ENCODE measurements around the gene ZNF587. TPM values are rescaled to one million over a fixed set of nuclear protein-coding genes. Genes with fewer than 3 reads are reported as not detected.
"Not testable (repeated sequence)": the region's sequence is repeated elsewhere in the genome, so short reads cannot be mapped to it uniquely, and the experiment has no call there.

The ZNF587 gene
- total RNA-seq, result 15.8 and 19.3 TPM in 2 replicates

- H3K4me3 ChIP-seq (ENCODE audit: low read depth, low read length), result peak within 1 kb of the TSS; percentile 77
- not testable (repeated sequence) for H3K36me3 ChIP-seq (ENCODE audit: control insufficient read depth, insufficient read depth, low read length); H3K27me3 ChIP-seq (ENCODE audit: control insufficient read depth, insufficient read depth, low read length)
- DNase-seq (ENCODE audit: low read depth), result peak; percentile 60
Observed at GRCh38 chr19:57849666-57850473, at the start of gene ZNF587. TSS of gene ZNF587 (plus strand) at chr19:57849859. CDS start at chr19:57850039, 180 bp downstream.

DNA sequence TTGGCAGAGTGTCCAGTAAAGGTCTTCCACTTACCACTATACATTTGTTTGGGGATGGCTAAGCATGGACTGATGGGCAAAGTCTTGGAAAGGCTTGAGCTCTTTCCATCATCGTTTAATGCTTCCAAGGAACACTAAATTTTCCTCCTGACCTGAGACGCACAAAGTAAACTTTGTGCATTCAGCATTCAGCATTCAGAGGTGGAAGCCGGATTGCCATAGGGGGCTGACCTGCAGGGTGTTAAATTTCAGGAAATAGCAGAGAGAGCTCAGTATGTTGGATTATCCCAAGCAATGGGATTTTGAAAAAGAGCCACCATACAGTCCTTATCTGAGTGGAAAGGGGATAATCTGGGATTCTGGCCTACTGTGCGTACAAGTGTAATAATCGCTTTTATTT lies 49.0 kb upstream of the ZNF587 start:
- no peak for DNase-seq (ENCODE audit: low read depth)
- Histone ChIP-seq H3K27me3 (ENCODE audit: control insufficient read depth, insufficient read depth, low read length) (no peaks in the 10 kb centered on the region), H3K4me3 (ENCODE audit: low read depth, low read length) (no peak overlapping the region), H3K36me3 (ENCODE audit: control insufficient read depth, insufficient read depth, low read length) (no peaks in the 10 kb centered on the region)
- TF ChIP-seq CTCF (IDR thresholded peaks at IDR 0.05; ENCODE audit: insufficient read depth, low read length, poor library complexity, severe bottlenecking), result no peak

- no peaks in the 10 kb centered on the region for H3K36me3 ChIP-seq (ENCODE audit: control insufficient read depth, insufficient read depth, low read length)
- TF ChIP-seq CTCF (IDR thresholded peaks at IDR 0.05; ENCODE audit: insufficient read depth, low read length, poor library complexity, severe bottlenecking), result no peak
- no peak overlapping the region for H3K4me3 ChIP-seq (ENCODE audit: low read depth, low read length)
- no peak for DNase-seq (ENCODE audit: low read depth)
- H3K27me3 ChIP-seq (ENCODE audit: control insufficient read depth, insufficient read depth, low read length), result no peaks in the 10 kb centered on the region
Observed at GRCh38 chr19:57802269-57802668, 47.4 kb upstream of the ZNF587 start.

DNA sequence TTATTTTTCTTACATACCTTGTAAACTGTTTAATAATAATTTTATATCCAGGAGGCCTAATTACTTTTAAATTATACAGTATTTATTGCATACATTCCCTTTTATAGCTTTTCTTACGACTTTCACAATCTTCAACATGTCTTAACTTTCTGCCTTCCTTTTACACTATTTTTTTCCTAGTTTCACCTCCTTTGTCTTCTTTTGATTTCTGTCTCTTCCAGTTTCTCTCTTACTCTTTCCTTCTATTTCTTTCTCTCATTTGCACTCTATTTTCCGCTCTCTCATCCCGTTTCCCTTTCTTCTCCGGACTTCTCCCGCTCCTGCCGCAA lies 46.4 kb upstream of the ZNF587 start:
- Histone ChIP-seq H3K36me3 (ENCODE audit: control insufficient read depth, insufficient read depth, low read length) (no peaks in the 10 kb centered on the region), H3K4me3 (ENCODE audit: low read depth, low read length) (peak overlapping the region; percentile 79), H3K27me3 (ENCODE audit: control insufficient read depth, insufficient read depth, low read length) (no peaks in the 10 kb centered on the region)
- DNase-seq (ENCODE audit: low read depth), result no peak
- no peak for TF ChIP-seq CTCF (IDR thresholded peaks at IDR 0.05; ENCODE audit: insufficient read depth, low read length, poor library complexity, severe bottlenecking)

DNA sequence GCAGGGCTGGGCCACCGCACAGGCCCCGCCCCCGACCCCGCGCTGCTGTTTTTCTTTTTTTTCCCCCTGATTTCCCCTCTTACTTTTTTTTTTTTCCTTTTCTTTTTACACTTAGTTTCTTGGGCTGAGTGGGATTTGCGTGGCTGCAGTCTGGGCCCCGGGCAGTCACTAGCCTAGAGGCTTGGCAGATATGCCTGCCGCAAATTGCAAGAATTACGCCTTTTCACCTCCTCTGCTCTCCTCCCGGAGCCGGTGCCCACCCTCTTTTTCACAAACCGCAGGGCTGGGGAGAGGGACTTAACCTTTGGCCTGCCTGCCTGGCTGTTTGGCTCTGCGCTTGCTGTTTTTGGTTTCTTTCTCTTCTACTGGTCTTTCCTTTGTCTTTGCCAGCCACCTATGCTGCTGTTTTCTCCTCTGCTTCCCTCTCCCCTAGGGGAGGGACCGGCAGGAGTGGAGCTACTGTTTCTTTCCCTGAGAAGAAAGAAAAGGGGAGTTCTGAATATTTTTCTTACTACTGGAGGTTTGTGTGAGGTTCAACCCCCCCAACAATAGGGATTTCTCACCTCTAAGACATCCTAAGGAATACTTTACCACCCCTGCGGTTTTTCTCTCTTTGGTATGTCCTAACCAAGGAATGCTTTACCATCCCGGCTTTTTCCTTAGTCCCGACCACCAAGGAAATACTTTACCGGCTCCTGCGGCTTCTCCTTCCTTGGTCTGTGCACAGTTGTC lies 45.9 kb upstream of the ZNF587 start:
- Histone ChIP-seq H3K36me3 (ENCODE audit: control insufficient read depth, insufficient read depth, low read length) (no peaks in the 10 kb centered on the region), H3K4me3 (ENCODE audit: low read depth, low read length) (peak overlapping the region; percentile 79), H3K27me3 (ENCODE audit: control insufficient read depth, insufficient read depth, low read length) (no peaks in the 10 kb centered on the region)
- peak; percentile 83 for DNase-seq (ENCODE audit: low read depth)
- no peak for TF ChIP-seq CTCF (IDR thresholded peaks at IDR 0.05; ENCODE audit: insufficient read depth, low read length, poor library complexity, severe bottlenecking)

DNA sequence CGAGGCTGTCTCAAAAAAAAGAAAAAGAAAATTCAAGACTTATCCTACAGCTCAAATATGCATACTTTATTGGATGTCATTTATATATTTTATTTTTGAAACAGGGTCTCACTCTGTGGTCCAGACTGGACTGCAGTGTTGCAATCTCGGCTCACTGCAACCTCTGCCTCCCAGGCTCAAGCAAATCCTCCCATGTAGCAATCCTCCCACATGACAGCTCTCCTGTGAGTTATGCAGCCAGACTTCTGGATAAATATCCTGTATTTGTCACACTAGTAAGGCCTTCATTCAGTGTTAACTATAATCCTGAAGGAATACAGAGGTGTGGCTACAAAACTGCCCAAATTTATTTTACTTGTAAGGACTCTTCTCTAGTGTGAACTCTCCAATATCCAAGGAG lies 42.1 kb upstream of the ZNF587 start:
- DNase-seq (ENCODE audit: low read depth), result no peak
- H3K36me3 ChIP-seq (ENCODE audit: control insufficient read depth, insufficient read depth, low read length), result no peaks in the 10 kb centered on the region
- H3K4me3 ChIP-seq (ENCODE audit: low read depth, low read length), result no peak overlapping the region
- H3K27me3 ChIP-seq (ENCODE audit: control insufficient read depth, insufficient read depth, low read length), result no peaks in the 10 kb centered on the region
- no peak for TF ChIP-seq CTCF (IDR thresholded peaks at IDR 0.05; ENCODE audit: insufficient read depth, low read length, poor library complexity, severe bottlenecking)

DNA sequence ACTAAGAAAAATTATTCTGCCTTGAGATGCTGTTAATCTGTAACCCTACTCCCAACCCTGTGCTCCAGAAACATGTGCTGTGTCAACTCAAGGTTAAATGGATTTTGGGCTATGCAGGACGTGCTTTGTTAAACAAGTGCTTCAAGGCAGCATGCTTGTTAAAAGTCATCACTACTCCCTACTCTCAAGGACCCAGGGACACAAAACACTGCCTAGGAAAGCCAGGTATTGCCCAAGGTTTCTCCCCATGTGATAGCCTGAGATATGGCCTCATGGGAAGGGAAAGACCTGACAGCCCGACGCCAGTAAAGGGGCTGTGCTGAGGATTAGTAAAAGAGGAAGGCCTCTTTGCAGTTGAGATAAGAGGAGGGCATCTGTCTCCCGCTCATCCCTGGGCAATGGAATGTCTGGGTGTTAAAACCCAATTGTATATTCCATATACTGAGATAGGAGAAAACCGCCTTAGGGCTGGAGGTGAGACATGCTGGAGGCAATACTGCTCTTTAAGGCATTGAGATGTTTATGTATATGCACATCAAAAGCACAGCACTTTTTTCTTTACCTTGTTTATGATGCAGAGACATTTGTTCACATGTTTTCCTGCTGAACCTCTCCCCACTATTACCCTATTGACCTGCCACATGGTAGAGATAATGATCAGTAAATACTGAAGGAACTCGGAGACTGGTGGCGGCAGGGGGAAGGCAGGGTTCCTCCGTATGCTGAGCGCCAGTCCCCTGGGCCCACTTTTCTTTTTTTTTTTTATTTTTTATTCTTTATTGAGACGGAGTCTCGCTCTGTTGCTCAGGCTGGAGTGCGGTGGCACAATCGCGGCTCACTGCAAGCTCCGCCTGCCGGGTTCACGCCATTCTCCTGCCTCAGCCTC lies 39.0 kb upstream of the ZNF587 start:
- not testable (repeated sequence) for H3K36me3 ChIP-seq (ENCODE audit: control insufficient read depth, insufficient read depth, low read length); H3K27me3 ChIP-seq (ENCODE audit: control insufficient read depth, insufficient read depth, low read length); H3K4me3 ChIP-seq (ENCODE audit: low read depth, low read length); DNase-seq (ENCODE audit: low read depth)
